H1 (cell line): ENCODE results near the gene RGS11. TPM values are rescaled to one million over a fixed set of nuclear protein-coding genes. Genes with fewer than 3 reads are reported as not detected.

ENCODE experiments used
- CTCF ChIA-PET: fragments of 300-600 bp; sonication (Branson Sonifier 250); formaldehyde crosslinking; loops from one replicate; lab custom pipeline; 2021; ENCODE audit not compliant: partially characterized antibody; lab: Charles Lee
- POLR2A ChIA-PET: fragments of 300-600 bp; sonication (Branson Sonifier 250); formaldehyde crosslinking; loops from one replicate; lab custom pipeline; 2021; ENCODE audit warnings: inconsistent platforms; ENCODE audit not compliant: partially characterized antibody; lab: Charles Lee
- DNase-seq, 2 experiments: peaks; one replicate each; pipeline versions ENCODE4 v3.0.0 to v3.0.0-alpha.2; 2010 to 2022; ENCODE audit warnings: low spot score in 2 of 2, low read depth in 1 of 2, mixed read lengths in 1 of 2
- FAIRE-seq: peaks from 2 replicates; lab custom pipeline; 2011; peaks lifted over from hg19 to GRCh38; lab: Jason Lieb, UNC
- H2AFZ ChIP-seq: 2 replicates; pipeline ENCODE4 v1.8.1; 2012; ENCODE audit warnings: low read length, inconsistent platforms
- H2AK5ac ChIP-seq: 2 replicates; pipeline ENCODE4 v1.6.1; 2013; ENCODE audit warnings: low read depth, low read length
- H2BK120ac ChIP-seq: replicated peaks from 2 replicates; pipeline ENCODE3; 2013; ENCODE audit warnings: low read depth, low read length, inconsistent platforms
- H2BK12ac ChIP-seq: 2 replicates; pipeline ENCODE4 v1.6.1; 2013; ENCODE audit warnings: low read depth, low read length
- H2BK15ac ChIP-seq: 2 replicates; pipeline ENCODE4 v1.6.1; 2013; ENCODE audit warnings: low read length
- H2BK20ac ChIP-seq: 2 replicates; pipeline ENCODE4 v1.6.1; 2013; ENCODE audit warnings: low read length
- H2BK5ac ChIP-seq: 2 replicates; pipeline ENCODE4 v1.6.1; 2013; ENCODE audit warnings: low read depth, low read length
- H3K14ac ChIP-seq: 2 replicates; pipeline ENCODE4 v1.6.1; 2013; ENCODE audit warnings: inconsistent platforms; ENCODE audit not compliant: insufficient read length
- H3K18ac ChIP-seq: 2 replicates; pipeline ENCODE4 v1.6.1; 2013; ENCODE audit warnings: low read length; ENCODE audit errors: extremely low read depth
- H3K23ac ChIP-seq: 2 replicates; pipeline ENCODE4 v1.6.1; 2013; ENCODE audit warnings: inconsistent platforms; ENCODE audit not compliant: insufficient read length
- H3K23me2 ChIP-seq: 2 replicates; pipeline ENCODE4 v1.6.1; 2013; ENCODE audit warnings: low read depth, low read length
- H3K27ac ChIP-seq: 2 replicates; pipeline ENCODE4 v1.6.1; 2011; ENCODE audit warnings: low read depth, low read length, inconsistent platforms
- H3K27me3 ChIP-seq, 4 experiments: replicated peaks in 1 of 4; 1 replicate in 1 of 4; 2 replicates in 3 of 4; pipeline versions ENCODE4 v1.6.1 to v1.8.1; 2011 to 2013; ENCODE audit warnings: low read length in 3 of 4, mild to moderate bottlenecking in 3 of 4, inconsistent platforms in 2 of 4, mixed read lengths in 2 of 4, moderate library complexity in 1 of 4; ENCODE audit not compliant: control insufficient read depth in 3 of 4, insufficient read depth in 3 of 4; ENCODE audit errors: extremely low read depth in 1 of 4
- H3K36me3 ChIP-seq, 4 experiments: 2 replicates each; pipeline versions ENCODE4 v1.6.1 to v1.8.1; 2011 to 2013; ENCODE audit warnings: mild to moderate bottlenecking in 4 of 4, low read length in 3 of 4, moderate library complexity in 2 of 4, control low read depth in 1 of 4, inconsistent platforms in 1 of 4; ENCODE audit not compliant: insufficient read depth in 4 of 4, control insufficient read depth in 2 of 4
- H3K4ac ChIP-seq: replicated peaks from 2 replicates; pipeline ENCODE3; 2013; ENCODE audit warnings: low read length, low read depth, mixed read lengths, inconsistent platforms; ENCODE audit not compliant: insufficient read length
- H3K4me1 ChIP-seq, 4 experiments: replicated peaks in 1 of 4; 1 replicate in 1 of 4; 2 replicates in 3 of 4; pipeline versions ENCODE4 v1.6.1 to v1.8.1; 2011 to 2013; ENCODE audit warnings: low read length in 3 of 4, inconsistent platforms in 2 of 4, mixed read lengths in 1 of 4; ENCODE audit not compliant: insufficient read depth in 4 of 4, control insufficient read depth in 3 of 4
- H3K4me2 ChIP-seq, 2 experiments: 2 replicates each; pipeline versions ENCODE4 v1.6.1 to v1.8.1; 2011 to 2013; ENCODE audit warnings: low read depth in 2 of 2, low read length in 2 of 2, control low read depth in 1 of 2, inconsistent platforms in 1 of 2, mild to moderate bottlenecking in 1 of 2; ENCODE audit not compliant: insufficient read depth in 1 of 2
- H3K4me3 ChIP-seq, 4 experiments: fragments of 200-600, 300-600 bp in 1 of 4; sonication (generic), shearing (Covaris generic), sonication (Bioruptor Twin) in 1 of 4; 2 replicates each; pipeline versions ENCODE4 v1.5.1 to v1.8.1; 2011 to 2016; ENCODE audit warnings: low read length in 4 of 4, low read depth in 3 of 4, control low read depth in 2 of 4, inconsistent platforms in 2 of 4, mild to moderate bottlenecking in 2 of 4, mixed read lengths in 1 of 4, moderate library complexity in 1 of 4; ENCODE audit not compliant: insufficient read depth in 2 of 4; ENCODE audit errors: extremely low read depth in 1 of 4
- H3K56ac ChIP-seq: replicated peaks from 2 replicates; pipeline ENCODE3; 2013; ENCODE audit warnings: low read depth, mild to moderate bottlenecking, mixed read lengths, low read length, inconsistent platforms; ENCODE audit not compliant: insufficient read length
- H3K79me1 ChIP-seq: 2 replicates; pipeline ENCODE4 v1.6.1; 2013; ENCODE audit warnings: low read depth, low read length, control low read depth
- H3K79me2 ChIP-seq, 2 experiments: 2 replicates each; pipeline versions ENCODE4 v1.6.1 to v1.8.1; 2012 to 2013; ENCODE audit warnings: low read length in 2 of 2, mild to moderate bottlenecking in 2 of 2, inconsistent platforms in 1 of 2; ENCODE audit not compliant: insufficient read depth in 2 of 2, control insufficient read depth in 1 of 2
- H3K9ac ChIP-seq, 4 experiments: replicated peaks in 1 of 4; 1 replicate in 1 of 4; 2 replicates in 3 of 4; pipeline versions ENCODE4 v1.6.1 to v1.8.1; 2011 to 2013; ENCODE audit warnings: low read depth in 3 of 4, low read length in 3 of 4, control low read depth in 2 of 4, mild to moderate bottlenecking in 2 of 4, moderate library complexity in 2 of 4, inconsistent platforms in 1 of 4; ENCODE audit errors: extremely low read depth in 1 of 4
- H3K9me3 ChIP-seq, 2 experiments: 2 replicates each; pipeline versions ENCODE4 v1.6.1 to v1.8.1; 2012 to 2013; ENCODE audit warnings: mild to moderate bottlenecking in 2 of 2, moderate library complexity in 2 of 2, control low read depth in 1 of 2, inconsistent platforms in 1 of 2, low read depth in 1 of 2, low read length in 1 of 2, mixed read lengths in 1 of 2; ENCODE audit not compliant: insufficient read depth in 2 of 2
- H4K20me1 ChIP-seq, 2 experiments: replicated peaks in 1 of 2; 2 replicates each; pipeline versions ENCODE3 to v1.8.1; 2011 to 2013; ENCODE audit warnings: inconsistent platforms in 2 of 2, low read length in 2 of 2, mild to moderate bottlenecking in 1 of 2; ENCODE audit not compliant: insufficient read depth in 2 of 2, control insufficient read depth in 1 of 2
- H4K5ac ChIP-seq: 2 replicates; pipeline ENCODE4 v1.6.1; 2013; ENCODE audit warnings: low read length, low read depth, mixed read lengths, inconsistent platforms; ENCODE audit not compliant: insufficient read length
- H4K8ac ChIP-seq: 2 replicates; pipeline ENCODE4 v1.8.0; 2013; ENCODE audit warnings: mild to moderate bottlenecking, moderate library complexity, low read length, inconsistent platforms; ENCODE audit not compliant: insufficient read depth; ENCODE audit errors: extremely low read depth
- H4K91ac ChIP-seq: replicated peaks from 2 replicates; pipeline ENCODE3; 2013; ENCODE audit warnings: low read length, mixed read lengths, inconsistent platforms; ENCODE audit not compliant: insufficient read length
- KDM4A ChIP-seq: IDR thresholded peaks from one replicate; pipeline ENCODE4 v1.7.1; 2012; ENCODE audit warnings: low read depth, mild to moderate bottlenecking, moderate library complexity, low read length, inconsistent platforms; ENCODE audit not compliant: severe bottlenecking
- NANOG ChIP-seq: IDR thresholded peaks from 2 replicates; pipeline ENCODE4 v1.6.1; 2011; ENCODE audit warnings: low read length, low read depth, mild to moderate bottlenecking, inconsistent platforms; ENCODE audit not compliant: insufficient read depth, poor library complexity, severe bottlenecking
- WGBS, 2 experiments: shearing (Covaris generic) in 1 of 2; methylation state at CpG; one replicate each; pipeline versions ENCODE4 v1.1.6 to v1.1.7; 2013 to 2015; ENCODE audit warnings: low lambda C conversion rate in 2 of 2, mixed read lengths in 2 of 2, inconsistent platforms in 1 of 2, low coverage in 1 of 2, missing lambda C conversion rate in 1 of 2; ENCODE audit not compliant: insufficient replicate concordance in 2 of 2, insufficient coverage in 1 of 2, insufficient read length in 1 of 2; ENCODE audit errors: extremely low coverage in 1 of 2, missing lambda C conversion rate in 1 of 2; 5-methylcytosine and 5-hydroxymethylcytosine counted together
- polyA plus RNA-seq, 7 experiments: library from polyadenylated mRNA; depleted of rRNA in 3 of 7; stranded (reverse) in 5 of 7; unstranded in 2 of 7; fragments of >200 nt in 5 of 7; fragments of 200-250 nt in 2 of 7; gene quantifications; 1 replicate in 5 of 7; 2 replicates in 1 of 7; 4 replicates in 1 of 7; pipeline versions ENCODE4 v1.2.1 to v1.2.3, GENCODE V29; 2011 to 2013; ENCODE audit warnings: missing spikeins in 2 of 7, mixed read lengths in 2 of 7
- total RNA-seq: library from RNA; stranded (reverse); fragmentation: NEBNext Ultra II Directional; extraction: Animal tissue kit (Norgen Biotek cat#: 25700); gene quantifications from 2 replicates; pipeline ENCODE4 v1.2.1, GENCODE V29; 2021
- TF ChIP-seq, protein P1 (sequence below): IDR thresholded peaks from 2 replicates; pipeline ENCODE4 v1.6.1; 2012; ENCODE audit warnings: inconsistent platforms

The RGS11 gene
- total and polyA plus RNA-seq, 2 of the 8 experiments (the other 6 are each of a cell fraction or from before 2014, with no cell fraction given): 0.84 to 1.2 TPM

DNA sequence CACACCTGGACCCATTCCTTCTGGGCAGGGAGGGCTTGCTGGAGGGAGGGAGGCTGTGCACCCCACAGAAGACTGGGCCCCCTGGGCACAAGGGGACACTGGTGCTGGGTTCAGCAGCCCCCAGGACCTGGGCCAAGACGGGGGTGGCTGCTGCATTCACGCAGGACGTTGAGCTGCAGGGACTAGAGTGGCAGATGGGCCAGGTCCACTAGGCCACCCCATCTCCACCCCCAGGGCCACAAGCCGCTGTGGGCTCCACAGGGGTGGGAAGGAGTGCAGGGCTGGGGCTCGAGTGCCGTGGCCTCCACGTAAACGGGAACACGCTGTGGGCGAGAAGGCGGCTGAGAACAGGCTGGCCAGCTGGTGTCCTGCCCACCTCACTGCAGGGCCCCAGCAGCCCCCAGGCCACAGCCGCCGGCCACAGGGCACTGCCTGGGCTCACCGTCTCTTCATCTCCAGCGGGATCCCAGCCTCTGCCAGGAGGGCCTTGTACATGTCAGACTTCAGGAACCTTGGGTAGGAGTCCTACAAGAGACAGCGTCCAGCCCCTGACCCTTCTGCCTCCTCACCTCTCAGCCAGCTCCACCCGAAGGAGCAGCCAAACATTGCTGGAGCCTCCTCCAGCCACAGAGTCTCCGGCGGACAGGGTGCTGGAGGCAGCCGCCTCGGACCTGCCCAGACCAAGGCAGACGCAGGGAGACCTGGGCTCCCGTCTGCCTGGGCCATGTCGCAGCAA, 6.5 kb downstream of the RGS11 start:
- no peak for FAIRE-seq
- H4K91ac ChIP-seq: no peak overlapping the region
- TF ChIP-seq NANOG: no peak
- TF ChIP-seq, protein P1, sequence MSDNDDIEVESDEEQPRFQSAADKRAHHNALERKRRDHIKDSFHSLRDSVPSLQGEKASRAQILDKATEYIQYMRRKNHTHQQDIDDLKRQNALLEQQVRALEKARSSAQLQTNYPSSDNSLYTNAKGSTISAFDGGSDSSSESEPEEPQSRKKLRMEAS: no peak
- no peak for TF ChIP-seq KDM4A
- TF ChIP-seq, all 59 proteins: peak for 0
- Histone ChIP-seq H3K4me3 (no peak overlapping the region), H3K36me3 (no peaks in the 10 kb centered on the region), H3K27me3 (peaks cover 0 to 3% (median 2%) of the 10 kb centered on the region in 4 experiments; a peak in 4 of 7 replicates), H3K27ac (no peak overlapping the region), H3K79me1 (no peaks in the 10 kb centered on the region), H2AFZ (no peak overlapping the region), H3K18ac (no peak overlapping the region), H2BK20ac (no peak overlapping the region), H3K4me2 (no peak overlapping the region), H3K9ac (no peak overlapping the region), H4K5ac (no peak overlapping the region), H2BK120ac (no peak overlapping the region), H2AK5ac (no peak overlapping the region), H3K9me3 (no peaks in the 10 kb centered on the region), H2BK5ac (no peak overlapping the region), H3K4ac (no peak overlapping the region), H4K8ac (no peak overlapping the region), H3K56ac (no peak overlapping the region), H2BK12ac (no peak overlapping the region), H2BK15ac (no peak overlapping the region), H3K23ac (no peak overlapping the region), H3K23me2 (peaks cover 4% of the 10 kb centered on the region; the same call in 1 of the 2 replicates), H3K14ac (no peak overlapping the region), H3K4me1 (no peaks in the 10 kb centered on the region; a peak in 1 of 7 replicates), H3K79me2 (no peaks in the 10 kb centered on the region), H4K20me1 (peaks cover 0 to 9% of the 10 kb centered on the region in 2 experiments)
- POLR2A ChIA-PET: interaction anchor here (0.6 to 2.5 kb wide), 9 partner anchors 8 to 137 kb away, joined by 3 to 13 read pairs (median 4); partner anchors contain the start of gene PDIA2
- DNase-seq: no peak
- CTCF ChIA-PET: interaction anchor here (0.6 to 2.0 kb wide), 4 partner anchors 29 to 93 kb away, joined by 3 to 10 read pairs (median 4); no protein-coding TSS in a partner anchor
- 97% methylated on average over 22 of the region's 24 CpGs; no CpG with 5 or more reads in 1 of the 2 experiments for WGBS, 2 experiments
